Ovary (tissue), 3 donors: ENCODE measurements around the gene PATL2.
"Not testable (repeated sequence)": the region's sequence is repeated elsewhere in the genome, so short reads cannot be mapped to it uniquely, and the experiment has no call there.

Source experiments
- CTCF ChIP-seq, 3 donors: fragments of 450-650 bp in 2 of 3; fragments of 200-600 bp in 1 of 3; IDR thresholded peaks; one replicate each; pipeline versions ENCODE4 v1.5.1 to v1.8.0; 2016 to 2022; ENCODE audit warnings: antibody characterized with exemption in 3 of 3, mild to moderate bottlenecking in 1 of 3
- EP300 ChIP-seq: sonication (generic); formaldehyde crosslinking; IDR thresholded peaks from one replicate; pipeline ENCODE4 v1.6.1; 2017; ENCODE audit warnings: antibody characterized with exemption
- POLR2A ChIP-seq: fragments of 450-650 bp; IDR thresholded peaks from one replicate; pipeline ENCODE4 v1.6.1; 2017; ENCODE audit warnings: antibody characterized with exemption, mild to moderate bottlenecking, moderate library complexity
- donor health status: DM: no; HTN: no; CAD: no.

- not testable (repeated sequence) for TF ChIP-seq POLR2A; CTCF (IDR thresholded peaks at IDR 0.05); EP300
Measured at GRCh38 chr15:44689318-44689717, 21.8 kb downstream of the PATL2 start.
